Measurements from ENCODE around the gene NPHS1.
A peak's percentile ranks its signal among the peaks of the same experiment; 100 is the strongest.
"Not testable (repeated sequence)": the region's sequence is repeated elsewhere in the genome, so short reads cannot be mapped to it uniquely, and the experiment has no call there.

The NPHS1 gene

DNA sequence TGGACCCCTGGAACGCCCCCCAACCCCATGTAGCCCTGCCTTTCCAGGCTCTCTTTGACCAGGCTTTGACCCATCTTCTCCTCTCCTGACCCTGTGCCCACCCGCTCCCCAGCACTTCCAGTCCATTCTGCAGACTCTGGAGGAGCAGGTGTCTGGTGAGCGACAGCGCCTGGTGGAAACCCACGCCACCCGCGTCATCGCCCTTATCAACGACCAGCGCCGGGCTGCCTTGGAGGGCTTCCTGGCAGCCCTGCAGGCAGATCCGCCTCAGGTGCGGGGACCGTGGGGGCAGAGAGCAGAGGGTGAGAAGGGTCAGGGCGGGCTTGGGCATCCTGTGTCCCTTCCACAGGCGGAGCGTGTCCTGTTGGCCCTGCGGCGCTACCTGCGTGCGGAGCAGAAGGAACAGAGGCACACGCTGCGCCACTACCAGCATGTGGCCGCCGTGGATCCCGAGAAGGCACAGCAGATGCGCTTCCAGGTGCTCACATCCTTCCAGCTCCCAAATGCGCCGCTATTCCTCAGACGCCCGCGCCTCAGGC lies 22.2 kb upstream of the NPHS1 start:
- DNase-seq (ENCODE audit: low spot score): no peak

GRCh38 chr19:35872180-35872579 lies 19.9 kb upstream of the NPHS1 start:
- no peak for DNase-seq (ENCODE audit: low spot score)

GRCh38 chr19:35871611-35872010 lies 19.3 kb upstream of the NPHS1 start:
- DNase-seq (ENCODE audit: low spot score): no peak

- DNase-seq (ENCODE audit: low spot score): no peak
Measured at GRCh38 chr19:35870798-35871197, 18.5 kb upstream of the NPHS1 start.

- DNase-seq (ENCODE audit: low spot score): not testable (repeated sequence)
Measured at GRCh38 chr19:35870124-35870736, 17.9 kb upstream of the NPHS1 start.

DNA sequence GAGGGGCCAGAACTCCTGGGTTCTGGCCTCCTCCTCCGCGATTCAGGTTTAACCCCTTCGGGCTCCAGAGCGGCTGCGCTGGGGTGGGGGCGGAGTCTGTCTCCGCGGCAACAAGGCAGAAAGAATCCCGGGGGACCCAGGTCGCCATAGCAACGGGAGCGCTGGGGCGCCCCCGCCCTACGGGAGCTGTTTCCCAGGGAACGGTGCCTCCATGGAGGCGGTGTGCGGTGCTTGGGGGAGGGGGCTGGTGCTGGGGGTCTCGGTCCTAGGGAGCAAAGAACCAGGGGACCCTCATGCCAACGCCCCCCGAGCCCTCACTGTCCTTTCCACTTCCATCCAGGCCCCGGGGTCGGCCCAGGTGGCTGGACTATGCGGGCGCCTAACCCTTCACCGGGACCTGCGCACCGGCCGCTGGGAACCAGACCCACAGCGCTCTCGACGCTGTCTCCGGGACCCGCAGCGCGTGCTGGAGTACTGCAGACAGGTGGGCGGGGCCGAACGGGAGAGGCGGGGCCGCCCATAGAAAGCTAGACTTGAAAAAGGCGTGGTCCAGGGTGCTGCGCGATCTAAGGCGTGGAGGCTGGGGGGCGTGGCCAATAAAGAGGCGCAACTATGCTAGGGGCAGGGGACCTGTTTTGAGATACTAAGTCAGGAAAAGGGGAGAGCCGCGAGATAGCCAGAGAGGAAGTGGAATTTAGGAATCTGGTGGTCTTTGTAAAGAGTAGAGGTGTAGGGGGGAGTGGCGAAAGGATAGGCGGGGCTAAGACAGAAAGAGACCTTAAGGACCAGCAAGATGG lies 17.2 kb upstream of the NPHS1 start:
- DNase-seq (ENCODE audit: low spot score): peak; percentile 47

GRCh38 chr19:35868823-35869326 lies 16.6 kb upstream of the NPHS1 start:
- DNase-seq (ENCODE audit: low spot score): no peak

GRCh38 chr19:35868172-35868822 lies 16.0 kb upstream of the NPHS1 start, which contains the start of gene APLP1:
Gene APLP1 (plus strand): TSS chr19:35868574. CDS start chr19:35868637, 63 bp downstream.
- peak; percentile 67 for DNase-seq (ENCODE audit: low spot score)

DNA sequence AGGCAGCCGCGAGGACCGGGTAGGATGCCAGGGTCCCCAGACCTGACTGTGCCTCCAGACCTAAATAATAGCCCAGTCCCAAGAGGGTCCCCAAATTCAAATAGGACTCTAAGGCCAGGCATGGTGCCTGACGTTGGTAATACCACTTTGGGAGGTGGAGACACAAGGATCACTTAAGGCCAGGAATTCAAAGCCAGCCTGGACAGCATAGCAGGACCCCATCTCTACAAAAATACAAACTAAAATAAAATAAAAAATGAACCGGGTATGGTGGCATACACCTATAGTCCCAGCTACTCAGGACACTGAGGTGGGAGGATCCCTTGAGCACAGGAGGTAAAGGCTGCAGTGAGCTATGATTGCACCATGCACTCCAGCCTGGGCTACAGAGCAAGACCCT lies 10.7 kb upstream of the NPHS1 start:
- DNase-seq (ENCODE audit: low spot score): no peak

DNA sequence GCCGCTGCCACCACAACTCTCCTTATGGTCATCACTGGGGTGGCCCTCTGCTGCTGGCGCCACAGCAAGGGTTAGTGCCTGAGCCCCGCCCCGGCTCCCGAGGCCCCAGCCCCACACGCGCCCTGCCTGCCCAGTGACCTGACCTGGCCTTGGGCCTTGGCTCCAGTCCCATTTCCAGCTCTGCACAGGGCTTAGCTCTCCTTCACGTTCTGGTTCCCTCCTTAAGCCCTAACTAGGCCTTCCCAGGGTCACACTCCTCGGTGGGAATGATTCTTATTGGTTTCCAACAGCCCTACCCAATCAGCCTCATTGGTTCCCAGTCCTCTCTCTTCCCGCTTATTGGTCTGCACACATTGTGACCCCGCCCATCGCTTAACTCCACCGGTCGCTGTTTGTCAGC lies 10.2 kb upstream of the NPHS1 start:
- no peak for DNase-seq (ENCODE audit: low spot score)

- no peak for DNase-seq (ENCODE audit: low spot score)
Measured at GRCh38 chr19:35861640-35862160, 9.4 kb upstream of the NPHS1 start.

DNA sequence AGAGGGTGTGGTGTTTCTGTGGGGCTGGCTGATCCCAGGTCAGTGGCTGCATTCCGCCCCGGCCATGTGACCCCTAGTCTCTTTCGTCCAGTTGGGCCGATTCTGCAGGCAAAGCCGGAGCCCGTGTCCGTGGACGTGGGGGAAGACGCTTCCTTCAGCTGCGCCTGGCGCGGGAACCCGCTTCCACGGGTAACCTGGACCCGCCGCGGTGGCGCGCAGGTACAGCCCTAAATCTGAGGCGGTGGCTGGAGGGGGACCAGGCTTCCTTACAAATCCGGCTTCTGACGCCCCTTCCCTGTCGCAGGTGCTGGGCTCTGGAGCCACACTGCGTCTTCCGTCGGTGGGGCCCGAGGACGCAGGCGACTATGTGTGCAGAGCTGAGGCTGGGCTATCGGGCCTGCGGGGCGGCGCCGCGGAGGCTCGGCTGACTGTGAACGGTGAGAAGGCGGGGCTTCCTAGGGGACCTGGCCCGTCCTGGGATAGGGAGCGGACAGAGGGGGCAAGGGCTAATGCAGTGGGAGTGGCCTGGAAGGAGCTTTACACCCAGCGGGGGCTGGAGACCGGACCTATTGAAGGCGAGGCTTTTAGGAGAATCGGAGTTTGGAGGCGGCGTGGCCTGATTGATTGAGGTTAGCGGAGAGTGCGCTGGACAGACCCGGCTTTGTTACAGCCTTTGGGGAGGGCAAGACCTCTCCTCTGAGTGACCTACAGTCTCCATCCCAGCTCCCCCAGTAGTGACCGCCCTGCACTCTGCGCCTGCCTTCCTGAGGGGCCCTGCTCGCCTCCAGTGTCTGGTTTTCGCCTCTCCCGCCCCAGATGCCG lies 8.7 kb upstream of the NPHS1 start:
- DNase-seq (ENCODE audit: low spot score): no peak

- DNase-seq (ENCODE audit: low spot score): no peak
Measured at GRCh38 chr19:35860436-35860817, 8.1 kb upstream of the NPHS1 start.

DNA sequence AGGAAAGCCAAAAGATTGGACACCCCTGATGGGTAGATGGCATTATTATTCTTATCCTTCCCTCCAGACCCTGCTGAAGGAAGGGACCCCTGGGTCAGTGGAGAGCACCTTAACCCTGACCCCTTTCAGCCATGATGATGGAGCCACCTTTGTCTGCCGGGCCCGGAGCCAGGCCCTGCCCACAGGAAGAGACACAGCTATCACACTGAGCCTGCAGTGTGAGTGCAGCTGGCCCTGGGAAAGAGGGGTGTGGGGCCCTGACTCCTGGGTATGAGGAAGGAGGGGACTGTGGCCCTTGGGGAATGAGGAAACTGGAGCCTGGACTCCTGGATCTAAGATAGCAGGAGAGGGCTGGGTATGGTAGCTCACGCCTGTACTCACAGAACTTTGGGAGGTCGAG lies 7.1 kb upstream of the NPHS1 start:
- DNase-seq (ENCODE audit: low spot score): no peak

DNA sequence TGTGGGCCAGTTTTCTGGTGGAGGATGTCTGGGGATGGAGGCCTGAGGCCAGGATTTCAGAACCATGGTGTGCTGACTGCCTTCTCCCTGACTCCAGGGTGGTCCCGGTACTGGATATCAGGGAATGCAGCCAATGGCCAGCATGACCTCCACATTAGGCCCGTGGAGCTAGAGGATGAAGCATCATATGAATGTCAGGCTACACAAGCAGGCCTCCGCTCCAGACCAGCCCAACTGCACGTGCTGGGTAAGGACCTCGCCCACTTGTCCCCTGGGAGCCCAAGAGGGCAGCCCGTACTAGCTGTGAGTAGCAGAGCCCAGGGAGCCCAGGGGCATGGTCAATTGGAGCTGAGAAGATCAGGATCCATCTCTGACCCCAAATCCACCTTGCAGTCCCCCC lies 6.0 kb upstream of the NPHS1 start:
- DNase-seq (ENCODE audit: low spot score): no peak

GRCh38 chr19:35856546-35857149 lies 4.3 kb upstream of the NPHS1 start, which contains the start of gene KIRREL2:
Gene KIRREL2 (plus strand): TSS chr19:35856911. CDS start chr19:35857120, 209 bp downstream.
- no peak for DNase-seq (ENCODE audit: low spot score)

DNA sequence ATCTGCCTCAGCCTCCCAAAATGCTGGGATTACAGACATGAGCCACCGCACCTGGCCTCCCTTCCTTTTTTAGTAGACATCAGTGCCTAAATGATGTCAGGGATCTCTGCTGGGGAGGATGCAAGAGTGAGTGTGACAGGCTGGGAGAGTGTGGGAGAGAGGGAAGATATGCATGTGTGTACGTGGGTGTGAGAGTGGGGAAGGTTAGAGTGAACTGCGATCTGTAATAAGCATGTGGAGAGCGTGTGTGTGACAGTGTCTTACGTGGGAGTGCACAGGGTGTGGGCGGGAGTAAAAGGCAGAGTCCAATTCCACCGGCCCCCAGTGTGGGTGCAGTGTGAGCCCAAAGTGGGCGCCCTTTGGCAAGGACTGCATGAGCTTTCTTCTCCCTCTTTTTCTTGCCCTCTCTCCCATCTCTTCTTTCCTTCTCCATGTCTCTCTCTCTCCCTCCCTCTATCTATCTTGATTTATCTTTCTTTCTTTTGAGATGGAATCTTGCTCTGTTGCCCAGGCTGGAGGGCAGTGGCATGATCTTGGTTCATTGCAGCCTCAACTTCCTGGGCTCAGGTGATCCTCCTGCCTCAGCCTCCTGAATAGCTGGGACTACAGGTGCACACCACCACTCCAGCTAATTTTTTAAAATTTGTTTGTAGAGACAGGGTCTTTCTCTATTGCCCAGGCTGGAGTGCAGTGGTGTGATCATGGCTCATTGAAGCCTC lies 893 bp upstream of the NPHS1 start:
- DNase-seq (ENCODE audit: low spot score): no peak

GRCh38 chr19:35851213-35852028 lies 883 bp downstream of the NPHS1 start:
- no peak for DNase-seq (ENCODE audit: low spot score)

DNA sequence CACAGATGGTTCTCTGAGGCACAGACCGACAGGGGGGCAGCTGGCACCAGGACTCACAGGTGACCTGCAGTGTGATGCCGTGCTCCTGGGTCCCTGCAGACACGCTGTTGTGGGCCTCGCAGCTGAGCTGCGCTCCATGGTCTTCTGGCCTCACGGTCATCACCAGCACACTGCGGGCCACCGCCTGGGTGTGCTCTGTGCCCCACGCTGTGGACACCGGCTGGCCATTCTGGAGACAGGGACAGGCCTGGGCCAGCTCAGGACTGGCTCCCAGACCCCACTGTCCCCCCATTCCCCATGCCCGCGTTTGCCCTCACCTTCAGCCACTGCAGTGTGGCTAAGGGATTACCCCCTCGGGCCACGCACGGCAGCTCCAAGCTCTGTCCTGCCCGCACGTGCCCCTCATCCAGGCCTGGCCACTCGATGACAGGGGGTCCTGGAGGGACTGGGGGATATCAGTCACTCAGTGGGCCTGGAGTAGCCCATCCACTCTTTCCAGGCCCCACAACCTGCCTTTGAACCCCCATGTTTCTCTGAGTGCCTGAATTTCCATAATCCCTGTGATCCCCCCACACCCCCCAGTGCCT lies 3.3 kb downstream of the NPHS1 start:
- DNase-seq (ENCODE audit: low spot score): no peak
